HG03175 (cell line): Measurements from ENCODE around the gene PTP4A1.
"Not testable (repeated sequence)": the region's sequence is repeated elsewhere in the genome, so short reads cannot be mapped to it uniquely, and the experiment has no call there.

ENCODE experiments used
- ATAC-seq: cut with Tn5 transposase; IDR thresholded peaks from one replicate; pipeline ENCODE4 v1.9.1; 2021; ENCODE audit warnings: mild to moderate bottlenecking, moderate library complexity; ENCODE audit not compliant: unreplicated experiment

The PTP4A1 gene

DNA sequence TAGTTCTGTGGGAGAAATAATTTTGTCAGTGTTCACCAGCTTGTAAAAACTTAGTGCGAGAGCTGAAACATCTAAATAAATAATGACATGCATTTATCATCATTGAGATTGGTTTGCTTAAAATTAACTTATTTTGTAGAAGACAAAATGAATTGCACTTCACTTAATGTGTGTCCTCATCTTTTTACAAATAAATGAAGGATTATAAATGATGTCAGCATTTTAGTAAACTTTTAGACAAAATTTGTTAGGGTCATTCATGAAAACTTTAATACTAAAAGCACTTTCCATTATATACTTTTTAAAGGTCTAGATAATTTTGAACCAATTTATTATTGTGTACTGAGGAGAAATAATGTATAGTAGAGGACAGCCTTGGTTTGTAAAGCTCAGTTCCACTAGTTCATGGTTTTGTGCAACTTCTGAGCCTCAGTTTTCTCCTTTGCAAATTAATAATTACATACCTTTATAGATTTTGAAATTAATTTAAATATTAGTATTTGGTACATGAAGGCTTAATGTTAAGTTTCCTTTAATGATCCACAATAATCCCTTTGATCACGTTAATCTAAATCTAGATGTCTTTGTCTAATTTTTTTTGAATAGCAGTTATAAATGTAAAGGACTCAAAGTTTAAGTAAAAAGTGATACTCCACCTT, 9.2 kb downstream of the PTP4A1 start:
- no peak for ATAC-seq

- ATAC-seq: no peak
Observed at GRCh38 chr6:63582579-63583231, 10.4 kb downstream of the PTP4A1 start.

GRCh38 chr6:63584125-63584514, 11.8 kb downstream of the PTP4A1 start:
- ATAC-seq: no peak

GRCh38 chr6:63584566-63584965, 12.3 kb downstream of the PTP4A1 start:
- ATAC-seq: no peak

DNA sequence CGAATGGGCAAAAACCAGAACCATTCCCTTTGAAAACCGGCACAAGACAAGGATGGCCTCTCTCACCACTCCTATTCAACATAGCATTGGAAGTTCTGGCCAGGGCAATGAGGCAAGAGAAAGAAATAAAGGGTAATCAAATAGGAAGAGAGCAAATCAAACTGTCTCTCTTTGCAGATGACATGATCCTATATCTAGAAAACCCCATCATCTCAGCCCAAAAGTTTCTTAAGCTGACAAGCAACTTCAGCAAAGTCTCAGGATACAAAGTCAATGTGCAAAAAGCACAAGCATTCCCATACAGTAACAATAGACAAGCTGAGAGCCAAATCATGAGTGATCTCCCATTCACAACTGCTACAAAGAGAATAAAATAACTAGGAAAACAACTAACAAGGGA, 13.4 kb downstream of the PTP4A1 start:
- not testable (repeated sequence) for ATAC-seq

GRCh38 chr6:63589952-63590411, 17.7 kb downstream of the PTP4A1 start:
- no peak for ATAC-seq

GRCh38 chr6:63592886-63593285, 20.6 kb downstream of the PTP4A1 start:
- ATAC-seq: no peak

- no peak for ATAC-seq
Observed at GRCh38 chr6:63597141-63598048, 25.1 kb downstream of the PTP4A1 start.

DNA sequence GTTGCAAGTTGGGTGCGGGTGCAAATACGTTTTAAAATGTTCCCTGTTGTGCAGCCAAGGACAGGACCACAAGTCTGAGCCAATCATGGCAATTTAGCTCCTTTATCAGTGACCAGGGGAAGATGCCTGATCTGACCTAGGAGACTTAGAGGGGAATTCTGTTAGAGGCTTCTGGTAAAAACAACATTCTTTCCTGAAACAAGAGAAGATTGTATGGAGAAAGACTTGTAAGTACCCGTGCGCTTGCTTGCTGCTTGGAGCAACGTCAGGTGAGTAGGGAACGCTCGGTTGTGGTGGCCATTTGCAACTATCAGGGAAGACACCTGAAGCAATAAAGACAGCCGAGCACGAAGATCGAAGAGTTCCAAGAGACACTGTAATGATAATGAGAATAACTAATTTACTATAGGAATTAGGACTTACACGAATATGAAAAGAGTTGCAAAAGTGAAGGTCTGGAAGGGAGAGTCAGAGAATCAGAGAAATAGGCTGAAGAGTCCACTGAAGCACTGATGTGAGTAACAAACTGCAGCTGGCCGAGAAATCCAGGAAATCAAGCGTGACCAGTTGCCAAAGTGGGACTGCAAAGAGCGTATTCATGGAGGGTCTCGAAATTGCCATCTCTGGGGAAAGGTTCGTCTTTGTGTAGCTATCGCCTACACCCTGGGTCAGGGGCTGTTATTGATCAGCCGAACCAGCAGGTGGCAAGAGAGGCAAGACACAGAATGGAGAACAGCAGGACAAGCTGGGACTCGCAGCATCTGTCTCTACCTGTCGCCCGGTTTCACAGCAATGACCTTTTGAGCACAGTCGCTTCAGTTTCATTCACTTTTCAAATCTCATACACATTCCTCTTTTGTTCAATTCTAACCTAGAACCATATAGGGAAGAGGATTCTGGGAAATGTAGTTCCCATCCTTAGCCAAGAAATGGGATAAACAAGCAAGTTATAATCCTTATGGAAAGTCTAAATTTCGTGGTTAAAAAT, 26.1 kb downstream of the PTP4A1 start:
- ATAC-seq: peak; percentile 100

- no peak for ATAC-seq
Observed at GRCh38 chr6:63599243-63599642, 27.0 kb downstream of the PTP4A1 start.

GRCh38 chr6:63600136-63600535, 27.9 kb downstream of the PTP4A1 start:
- ATAC-seq: no peak

- no peak for ATAC-seq
Observed at GRCh38 chr6:63609231-63609630, 37.0 kb downstream of the PTP4A1 start.

DNA sequence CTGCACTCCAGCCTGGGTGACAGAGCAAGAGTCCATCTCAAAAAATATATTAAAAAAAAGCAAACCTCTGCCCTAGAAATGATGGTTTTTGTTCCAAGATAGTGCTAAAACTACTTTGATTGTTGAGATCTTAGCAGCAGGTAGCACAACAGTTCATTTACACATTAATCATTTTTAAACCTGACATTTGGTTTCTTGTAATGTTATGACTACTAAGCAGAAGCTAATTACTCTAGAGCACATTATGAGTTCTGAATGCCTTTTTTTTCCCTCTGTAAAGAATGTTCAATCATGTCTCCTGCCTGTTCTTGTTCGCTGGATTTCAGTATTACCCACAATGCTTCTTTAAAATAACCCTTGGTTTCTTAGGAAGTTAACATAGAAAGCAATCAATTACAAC, 38.7 kb downstream of the PTP4A1 start:
- ATAC-seq: no peak

DNA sequence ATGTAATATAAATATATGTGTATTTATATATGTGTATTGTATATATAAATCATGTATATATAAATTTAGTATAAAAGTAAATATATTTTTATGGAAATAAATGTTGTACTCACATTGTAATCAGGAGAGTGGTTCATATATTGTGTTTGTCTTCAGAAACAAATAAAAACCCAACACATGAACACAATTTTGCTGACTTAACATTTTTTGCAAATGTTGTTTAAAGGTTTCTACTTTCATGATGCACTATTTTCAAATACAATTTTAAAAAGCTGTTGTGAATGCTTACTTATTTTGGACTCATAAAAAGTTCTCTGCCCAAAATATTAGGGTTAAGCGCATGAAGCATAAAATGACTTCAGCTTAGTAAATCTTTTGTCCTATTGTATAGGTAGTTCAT, 39.3 kb downstream of the PTP4A1 start:
- no peak for ATAC-seq

DNA sequence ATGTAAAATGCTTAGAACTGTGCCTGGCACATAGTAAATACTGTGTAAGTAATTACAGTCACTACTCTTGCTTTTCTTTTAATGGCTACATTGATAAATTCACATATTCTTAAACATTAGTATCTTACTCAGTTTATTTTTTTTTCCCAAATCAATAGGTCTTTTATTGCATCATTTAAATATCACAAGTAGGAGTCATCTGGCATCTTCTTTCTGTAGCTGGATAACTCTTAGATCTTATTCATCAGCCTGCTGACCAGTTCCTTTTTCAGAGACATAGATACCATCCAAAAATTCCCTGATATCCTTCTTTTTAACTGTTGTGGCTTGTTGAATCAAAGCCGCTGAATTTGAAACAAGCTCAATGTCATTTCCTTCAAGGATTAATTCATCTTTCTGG, 43.3 kb downstream of the PTP4A1 start:
- no peak for ATAC-seq
